GM21717 (cell line): ENCODE results near the gene ETV3L.
A peak's percentile ranks its signal among the peaks of the same experiment; 100 is the strongest.
"Not testable (repeated sequence)": the region's sequence is repeated elsewhere in the genome, so short reads cannot be mapped to it uniquely, and the experiment has no call there.

Experiments
- ATAC-seq: cut with Tn5 transposase; IDR thresholded peaks from one replicate; pipeline ENCODE4 v1.9.1; 2021; ENCODE audit warnings: mild to moderate bottlenecking, moderate library complexity; ENCODE audit not compliant: unreplicated experiment

ETV3L gene

DNA sequence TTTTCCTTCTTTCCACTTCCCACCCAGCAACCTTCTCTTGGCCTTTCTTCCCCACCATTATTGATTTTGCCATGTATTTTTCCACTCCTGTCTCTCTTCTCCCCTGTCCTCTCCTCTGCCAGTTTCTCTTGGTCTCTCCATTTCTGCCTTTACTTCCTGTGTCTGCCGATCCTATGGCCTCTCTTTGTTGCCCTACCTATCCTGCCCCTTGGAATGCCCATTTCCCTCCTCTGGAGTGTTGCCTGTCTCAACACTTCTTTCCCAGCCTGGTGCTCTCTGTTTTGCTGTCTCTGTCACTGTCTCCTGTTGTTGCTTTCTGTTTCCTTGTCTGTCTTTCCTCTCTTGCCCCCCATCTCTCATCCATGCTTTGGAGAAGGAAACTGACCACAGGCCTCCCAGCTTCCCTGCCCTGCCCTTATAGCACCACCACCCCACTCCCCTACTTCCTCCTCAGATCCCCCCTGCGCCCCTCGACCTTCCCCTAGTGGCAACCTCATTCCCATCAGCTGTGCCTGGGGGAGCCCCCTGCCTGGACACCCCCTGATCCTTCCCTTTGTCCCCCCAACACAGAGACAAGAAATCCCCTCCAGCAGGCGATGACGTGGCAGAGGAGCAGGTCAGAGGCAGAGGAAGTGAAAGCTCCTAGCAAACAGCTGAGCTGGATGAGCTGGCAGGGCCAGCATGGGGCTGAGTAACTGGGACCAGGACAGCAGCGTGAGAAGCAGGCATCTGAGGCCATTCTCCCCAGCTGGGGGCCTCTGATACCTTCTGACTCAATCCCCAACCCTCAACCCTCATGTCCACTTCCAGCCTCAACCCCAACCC, 6.6 kb upstream of the ETV3L start:
- peak; percentile 85 for ATAC-seq

DNA sequence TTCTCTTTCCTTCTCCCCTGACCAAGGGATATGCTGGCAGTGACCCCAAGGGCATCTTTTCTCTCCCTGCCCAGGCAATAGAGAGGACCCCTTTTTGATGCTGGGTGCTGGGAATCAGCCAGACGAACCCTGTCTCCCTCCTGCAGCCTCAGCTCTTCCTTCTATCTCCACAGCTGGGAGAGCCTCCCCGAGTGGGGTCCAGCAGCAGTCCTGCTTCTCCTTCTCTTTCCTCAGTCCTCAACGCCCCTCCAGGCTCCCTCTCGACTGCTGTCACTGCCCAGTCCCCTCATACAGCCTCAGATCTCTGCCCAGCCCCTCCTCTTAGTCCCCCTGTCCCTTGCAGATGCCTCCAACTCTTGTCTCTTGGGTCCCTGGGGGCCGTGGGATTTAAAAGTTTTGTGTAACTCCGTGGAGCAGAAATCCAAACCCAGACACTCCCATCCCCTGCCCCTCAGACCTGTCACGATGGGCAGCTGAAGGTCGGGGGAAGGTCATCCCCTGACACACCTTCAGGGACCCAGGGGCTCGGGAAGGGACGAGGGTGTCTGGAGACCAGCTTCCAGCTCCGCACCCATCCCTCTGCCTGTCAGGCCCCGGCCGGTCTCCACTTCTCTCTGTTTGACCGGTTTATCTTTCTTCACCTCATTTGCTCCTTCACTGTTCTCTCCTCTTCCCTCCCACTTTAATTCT, 5.8 kb upstream of the ETV3L start:
- no peak for ATAC-seq

DNA sequence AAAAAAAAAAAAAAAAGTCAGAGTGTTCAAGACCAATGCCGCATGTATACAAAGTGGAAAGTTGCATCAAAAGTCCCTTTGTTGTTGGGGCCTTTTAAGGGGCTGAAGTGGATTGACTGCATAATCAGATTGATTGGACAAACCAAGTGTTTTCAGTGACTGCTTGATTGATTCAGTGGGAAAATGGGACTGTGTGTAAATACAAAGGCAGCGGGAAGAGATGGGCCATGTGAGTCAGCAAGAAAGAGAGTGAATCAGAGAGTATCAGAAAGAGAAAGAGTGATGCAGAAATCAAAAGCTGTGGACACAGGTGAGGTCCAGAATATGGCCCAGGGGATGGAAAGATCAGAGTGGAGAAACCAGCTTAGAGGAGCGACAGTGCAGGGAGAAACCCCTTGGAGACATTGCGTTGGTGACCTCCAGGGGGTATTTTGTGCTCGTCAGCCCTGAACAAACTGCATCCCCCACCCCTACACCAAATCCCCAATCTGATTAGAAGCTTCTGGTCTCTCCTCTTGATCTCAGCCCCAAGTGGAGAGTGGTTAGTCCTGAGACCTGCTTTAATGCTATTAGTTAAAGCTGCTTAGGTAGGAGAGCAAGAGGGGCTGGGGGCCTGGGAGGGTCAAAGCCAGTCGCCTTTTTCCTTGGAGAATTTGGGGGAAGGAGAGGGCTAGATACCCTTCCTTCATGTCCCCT, 5.1 kb upstream of the ETV3L start:
- no peak for ATAC-seq

DNA sequence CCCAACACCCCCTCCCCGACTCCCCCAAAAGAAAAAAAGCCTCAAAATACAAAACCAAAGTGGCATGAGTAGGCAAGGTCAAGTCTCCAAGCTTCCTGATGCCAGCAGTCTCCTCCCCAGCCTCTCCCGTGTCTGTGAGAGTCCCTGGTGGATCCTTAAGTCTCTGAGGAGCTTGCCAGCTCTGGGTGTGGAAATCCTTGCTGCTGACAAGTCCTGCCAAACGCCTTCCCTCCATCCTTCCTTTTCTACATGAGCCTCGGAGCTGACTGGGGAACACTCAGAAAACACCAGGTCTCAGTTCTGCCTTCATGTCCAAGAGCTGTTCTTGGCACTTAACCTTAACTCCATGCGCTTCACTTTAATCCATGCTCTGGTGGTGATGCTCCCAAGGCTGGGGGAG, 3.7 kb upstream of the ETV3L start:
- ATAC-seq: no peak

DNA sequence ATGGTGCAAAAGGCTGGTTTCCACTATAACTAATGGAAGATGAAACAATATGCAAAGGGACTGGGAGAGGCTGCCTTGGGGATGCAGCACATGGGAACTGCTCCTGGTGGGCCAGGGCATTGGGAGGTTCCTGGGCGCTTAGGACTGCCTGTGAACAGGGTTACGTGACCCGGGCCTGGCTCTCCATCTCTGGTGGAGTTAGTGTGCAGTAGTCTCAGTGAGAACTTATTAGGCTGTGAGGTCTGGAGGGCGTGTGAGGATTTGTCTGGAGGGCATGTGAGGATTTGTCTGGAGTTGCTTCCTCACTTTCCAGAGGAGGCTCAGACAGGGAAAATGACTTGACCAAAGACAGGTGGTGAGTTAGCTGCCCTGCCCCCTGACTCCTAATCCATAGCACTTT, 1.5 kb upstream of the ETV3L start:
- ATAC-seq: no peak

DNA sequence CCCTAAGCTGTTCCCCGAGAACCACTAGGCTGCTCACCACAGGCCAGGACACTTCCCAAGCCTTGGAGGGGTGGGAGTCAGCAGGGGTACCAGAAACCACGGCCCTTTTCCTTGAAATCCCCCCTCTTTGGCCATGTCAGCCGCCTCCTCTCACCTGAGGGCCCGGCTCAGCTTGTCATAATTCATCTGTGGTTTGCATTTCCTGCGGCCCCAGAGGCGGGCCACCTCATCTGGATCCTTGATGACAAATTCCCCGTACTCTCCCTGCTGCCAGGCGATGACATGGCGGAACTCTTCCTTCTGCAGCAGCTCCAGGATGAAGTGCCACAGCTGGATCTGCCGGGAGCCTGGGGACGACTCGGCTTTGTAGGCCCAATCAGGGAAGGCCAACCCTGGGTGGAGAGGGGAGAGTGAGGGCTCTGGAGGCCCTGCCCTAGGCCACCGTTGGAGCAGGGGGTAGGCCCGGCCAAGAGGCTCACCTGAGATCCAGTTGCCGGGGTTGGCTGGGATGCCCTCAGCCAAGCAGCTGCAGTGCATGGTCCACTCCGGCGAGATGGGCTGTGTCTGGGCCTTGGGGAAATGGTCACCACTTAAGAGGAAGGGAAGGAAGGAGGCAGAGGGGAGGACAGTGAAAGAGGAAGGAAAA, 498 bp downstream of the ETV3L start:
- ATAC-seq: not testable (repeated sequence)

DNA sequence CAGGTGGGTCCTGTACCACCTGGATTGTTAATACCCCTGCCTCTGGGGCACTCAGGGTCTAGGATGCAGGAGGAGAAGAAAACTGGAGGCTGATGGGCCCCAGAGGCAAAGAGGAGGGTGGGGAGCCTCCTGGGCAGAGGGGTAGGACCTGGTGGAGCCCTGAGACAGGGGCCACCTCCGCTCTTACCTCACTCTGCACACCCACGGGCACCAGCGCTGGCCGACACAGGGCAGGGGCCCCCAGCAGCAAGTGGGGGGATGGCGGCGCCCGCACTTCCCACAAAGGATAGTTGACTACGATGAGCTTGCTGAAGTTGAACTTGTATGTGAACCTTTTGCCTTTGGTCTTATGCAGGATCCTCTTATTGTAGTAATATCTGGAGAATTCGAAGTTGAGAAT, 1.1 kb downstream of the ETV3L start:
- ATAC-seq: no peak

DNA sequence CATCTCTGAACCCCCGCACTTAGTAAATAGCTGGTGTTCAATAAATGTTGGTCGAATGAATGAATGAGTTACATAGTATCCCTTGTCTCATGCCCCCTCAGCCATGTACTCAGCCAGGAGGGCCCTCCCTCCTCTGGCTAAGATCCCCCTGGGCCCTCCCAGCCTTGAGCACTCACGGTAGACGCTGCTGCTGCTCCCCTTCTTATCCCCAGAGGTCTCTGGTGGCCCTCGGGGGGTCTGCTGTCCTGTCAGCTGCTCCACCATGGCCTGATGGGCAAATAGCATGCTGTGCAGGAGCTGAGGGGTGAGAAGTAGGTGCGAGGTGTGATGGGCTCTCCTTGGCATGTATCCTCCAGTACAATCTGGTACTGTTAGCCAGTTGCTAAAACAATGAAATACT, 1.9 kb downstream of the ETV3L start:
- ATAC-seq: no peak

DNA sequence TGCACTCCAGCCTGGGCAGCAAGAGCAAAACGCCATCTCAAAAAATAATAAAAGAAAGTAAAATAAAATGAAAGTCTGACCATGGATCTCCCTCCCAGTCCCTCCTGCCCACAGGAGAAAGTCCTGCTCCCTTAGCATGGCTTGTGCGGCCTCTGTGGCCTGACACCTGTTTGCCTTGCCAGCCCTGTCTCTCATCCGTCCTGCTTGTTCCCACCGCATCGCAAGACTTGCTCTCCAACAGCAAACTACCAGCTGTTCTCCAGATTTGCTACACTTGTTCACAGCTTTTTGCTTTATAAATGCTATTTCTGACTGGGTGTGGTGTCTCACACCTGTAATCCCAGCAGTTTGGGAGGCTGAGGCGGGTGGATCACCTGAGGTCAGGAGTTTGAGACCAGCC, 2.7 kb downstream of the ETV3L start:
- no peak for ATAC-seq

DNA sequence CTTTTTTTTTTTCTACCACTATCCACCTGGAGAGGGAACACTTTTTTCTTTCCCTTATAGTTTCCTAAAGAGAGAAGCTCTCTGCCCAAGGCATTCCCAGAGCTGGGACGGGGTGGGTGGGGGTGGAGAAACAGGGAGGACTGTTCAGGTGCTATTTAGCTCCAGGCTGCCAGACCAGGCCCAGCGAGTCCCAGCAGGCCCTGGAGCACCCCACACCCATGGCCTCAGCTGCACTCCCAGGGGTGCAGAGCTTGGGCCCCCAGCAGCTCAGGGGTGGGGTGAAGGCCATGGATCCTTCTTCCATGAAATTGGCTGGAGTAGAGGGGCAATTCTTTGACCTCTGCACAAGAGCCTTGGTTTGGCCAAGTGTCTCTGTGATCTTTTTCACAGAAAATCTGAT, 4.1 kb downstream of the ETV3L start:
- ATAC-seq: no peak

DNA sequence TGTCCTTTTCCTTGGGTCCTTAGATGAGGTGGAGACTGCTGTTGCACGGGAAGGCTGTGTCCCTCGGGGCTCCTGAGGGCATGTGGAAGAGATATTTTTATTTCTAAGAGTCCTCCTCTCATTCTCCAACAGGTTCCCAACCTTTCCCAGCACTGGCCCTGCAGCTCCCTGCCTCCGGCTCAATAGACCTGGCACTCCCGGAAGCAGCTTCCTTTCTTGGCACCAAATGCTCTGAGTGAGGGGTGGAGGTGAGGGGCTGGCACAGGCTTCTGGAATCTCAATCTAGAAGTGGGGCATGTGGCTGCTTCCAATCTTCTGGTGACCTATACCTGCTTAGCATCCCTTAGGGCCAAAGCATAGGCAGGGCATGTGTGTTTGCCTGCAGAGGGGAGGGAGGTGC, 4.5 kb downstream of the ETV3L start:
- ATAC-seq: no peak

DNA sequence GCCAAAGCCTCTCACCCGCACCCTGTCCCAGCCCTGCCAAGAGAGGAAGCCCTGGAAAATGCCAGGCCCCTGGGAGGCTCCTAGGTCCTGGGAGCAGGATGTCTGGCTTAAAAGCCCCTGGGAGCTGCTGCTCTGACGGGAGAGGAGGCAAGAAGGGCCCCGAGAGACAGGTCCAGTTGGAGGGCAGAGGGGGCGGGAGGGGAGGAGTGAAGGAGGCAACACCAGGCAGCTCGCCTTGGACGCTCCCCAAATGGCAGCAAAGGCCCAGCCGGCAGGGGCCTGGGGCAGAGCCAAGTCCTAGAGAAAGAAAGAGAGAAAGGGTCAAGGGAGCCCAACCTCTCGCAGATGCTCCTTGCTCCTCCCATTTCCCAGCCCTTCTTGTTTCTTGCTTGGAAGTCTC, 6.8 kb downstream of the ETV3L start:
- ATAC-seq: no peak

DNA sequence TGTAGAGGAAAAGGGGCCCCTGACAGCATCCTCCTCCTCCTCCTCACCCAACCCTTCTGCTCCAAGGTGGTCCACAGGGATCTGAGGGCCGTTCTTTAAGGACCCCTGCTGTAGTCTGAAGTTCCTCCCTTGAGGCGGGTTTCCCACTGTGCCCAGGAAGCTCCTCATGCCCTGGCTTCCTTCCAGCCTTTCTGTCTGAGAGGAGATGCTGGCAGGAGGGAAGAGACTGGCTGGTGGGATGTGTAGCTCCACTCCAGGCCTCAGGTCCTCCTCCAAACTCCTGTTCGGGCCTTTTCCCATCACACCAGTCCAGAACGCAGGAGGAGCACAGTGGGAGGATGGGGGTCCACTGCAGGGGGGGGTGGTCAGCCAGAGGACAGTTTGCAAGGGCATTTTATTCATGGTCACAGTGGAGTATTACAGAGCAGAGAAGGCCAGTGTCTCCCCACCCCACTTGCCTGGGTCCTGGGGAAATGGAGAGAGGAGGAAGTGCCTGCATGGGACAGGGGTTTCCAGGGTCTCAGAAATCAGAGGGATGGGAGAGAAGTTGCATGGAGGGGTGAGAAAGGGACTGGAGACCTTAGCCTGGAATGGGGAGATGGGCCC, 7.8 kb downstream of the ETV3L start:
- no peak for ATAC-seq

DNA sequence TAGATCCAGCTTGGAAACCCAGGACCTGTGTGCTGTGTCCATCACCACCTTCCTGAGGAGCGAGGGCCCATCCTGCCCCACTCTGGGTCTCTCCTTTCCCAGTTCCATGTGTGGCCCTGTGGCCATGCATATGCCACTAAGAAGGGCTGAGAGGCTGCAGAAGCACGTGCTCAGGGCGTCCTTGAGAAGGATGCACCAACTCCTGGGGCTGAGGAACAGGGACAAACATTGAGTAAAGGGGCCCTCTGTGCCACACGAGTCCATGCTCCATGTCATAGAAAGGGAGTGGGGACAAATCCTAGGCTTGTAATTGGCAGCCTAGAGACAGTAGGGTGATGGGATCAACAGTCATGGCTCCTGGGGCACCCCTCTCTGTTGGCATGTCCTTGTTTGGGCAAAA, 8.4 kb downstream of the ETV3L start:
- ATAC-seq: no peak

DNA sequence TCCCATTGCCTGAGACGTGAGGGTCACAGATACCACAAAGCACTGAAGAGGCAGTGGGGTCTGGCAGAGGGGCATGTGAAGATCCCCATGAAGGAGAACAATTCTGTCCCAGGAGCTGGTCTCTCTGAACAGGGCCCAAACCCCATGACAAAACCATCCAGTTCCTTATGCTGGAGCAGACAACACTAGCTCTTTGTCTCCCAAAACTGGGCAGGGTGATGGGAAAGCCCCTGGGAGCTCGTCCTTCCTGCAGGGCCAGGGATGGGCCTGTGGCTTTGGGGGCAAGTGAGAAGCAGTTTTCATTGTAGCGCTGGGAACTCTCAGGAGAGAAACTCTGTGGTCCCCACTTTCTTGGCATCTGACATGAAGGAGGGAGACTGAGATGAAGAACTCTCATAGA, 8.8 kb downstream of the ETV3L start:
- ATAC-seq: no peak

DNA sequence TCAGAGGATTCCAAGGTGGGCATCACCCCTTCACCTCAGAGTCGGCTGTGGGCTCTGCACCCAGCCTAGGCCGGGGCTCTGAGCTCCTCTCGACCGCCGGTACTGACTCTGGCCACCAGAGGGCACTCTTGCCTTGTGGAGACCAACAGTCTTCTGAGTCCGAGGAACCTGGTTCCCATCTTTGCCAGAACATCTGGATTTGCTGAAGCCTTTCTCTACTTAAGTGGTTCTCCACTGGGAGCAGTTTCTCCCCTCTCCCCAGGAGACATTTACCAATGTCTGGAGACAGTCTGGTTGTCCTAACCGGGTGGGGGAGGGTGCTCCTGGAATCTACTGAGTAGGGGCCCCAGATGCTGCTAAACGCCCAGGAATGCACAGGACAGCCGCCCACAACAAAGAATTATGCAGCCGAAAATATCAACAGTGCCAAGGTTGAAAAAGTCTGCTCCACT, 9.4 kb downstream of the ETV3L start:
- ATAC-seq: no peak

DNA sequence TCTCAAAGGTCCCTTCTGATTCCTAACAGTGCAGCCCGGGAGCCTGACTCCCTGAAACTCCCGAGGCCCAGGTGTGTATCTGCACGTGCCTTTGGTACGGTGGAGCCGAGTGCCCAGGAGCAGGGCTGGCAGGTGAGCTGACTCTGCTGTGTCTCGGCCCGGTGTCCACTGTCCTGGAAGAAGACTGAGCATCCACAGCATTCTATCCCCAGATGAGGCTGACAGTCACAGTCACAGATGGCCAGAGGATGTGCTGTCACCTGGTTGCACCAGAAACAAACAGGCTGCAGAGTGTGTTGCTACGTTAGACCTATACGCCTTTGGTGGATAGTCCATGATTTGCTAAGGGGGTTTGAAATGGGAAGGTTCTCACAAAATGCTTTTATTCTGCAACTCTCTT, 9.8 kb downstream of the ETV3L start:
- ATAC-seq: no peak

DNA sequence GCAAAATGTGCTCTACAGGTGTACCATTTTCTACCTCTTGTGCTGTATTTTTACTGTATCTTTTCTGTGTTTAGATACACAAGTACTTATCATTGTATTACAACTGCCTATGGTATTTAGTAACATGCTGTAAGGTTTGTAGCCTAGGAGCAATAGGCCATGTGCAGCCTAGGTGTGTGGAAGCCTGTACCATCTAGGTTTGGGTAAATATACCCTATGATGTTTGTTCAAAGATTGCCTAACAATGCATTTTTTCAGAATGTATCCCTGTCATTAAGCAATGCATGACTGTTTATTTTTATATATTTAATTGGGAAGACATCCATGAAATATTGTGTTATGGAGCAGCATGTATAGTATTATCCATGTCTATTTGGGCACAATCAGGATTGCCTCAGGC, 11.0 kb downstream of the ETV3L start:
- no peak for ATAC-seq

DNA sequence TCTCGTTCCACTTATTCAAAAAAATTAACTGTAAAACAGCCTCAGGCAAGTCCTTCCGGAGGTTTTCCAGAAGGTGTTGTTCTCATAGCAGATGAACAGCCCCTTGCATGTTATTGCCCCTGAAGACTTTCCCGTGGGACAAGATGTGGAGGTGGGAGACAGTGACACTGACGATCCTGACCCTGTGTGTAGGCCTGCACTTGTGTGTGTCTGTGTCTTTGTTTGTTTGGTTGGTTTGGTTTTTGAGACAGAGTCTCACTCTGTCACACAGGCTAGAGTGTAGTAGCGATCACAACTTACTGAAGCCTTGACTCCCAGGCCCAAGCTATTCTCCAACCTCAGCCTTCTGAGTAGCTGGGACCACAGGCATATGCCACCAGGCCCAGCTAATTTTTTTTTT, 12.6 kb downstream of the ETV3L start:
- ATAC-seq: no peak

DNA sequence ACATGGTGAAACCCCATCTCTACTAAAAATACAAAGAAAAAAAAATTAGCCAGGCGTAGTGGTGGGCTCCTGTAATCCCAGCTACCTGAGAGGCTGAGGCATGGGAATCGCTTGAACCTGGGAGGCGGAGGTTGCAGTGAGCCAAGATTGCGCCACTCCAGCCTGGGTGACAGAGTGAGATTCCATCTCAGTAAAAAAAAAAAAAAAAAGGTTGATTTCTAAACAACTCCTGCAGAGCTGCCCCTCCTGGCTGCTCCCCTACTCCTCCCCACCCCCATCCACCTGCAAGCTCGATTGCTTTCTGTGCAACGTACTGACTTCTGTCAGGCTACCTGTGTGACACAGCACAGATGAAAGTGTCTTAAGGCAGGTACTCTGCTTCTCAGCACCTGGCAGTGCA, 13.3 kb downstream of the ETV3L start:
- no peak for ATAC-seq

DNA sequence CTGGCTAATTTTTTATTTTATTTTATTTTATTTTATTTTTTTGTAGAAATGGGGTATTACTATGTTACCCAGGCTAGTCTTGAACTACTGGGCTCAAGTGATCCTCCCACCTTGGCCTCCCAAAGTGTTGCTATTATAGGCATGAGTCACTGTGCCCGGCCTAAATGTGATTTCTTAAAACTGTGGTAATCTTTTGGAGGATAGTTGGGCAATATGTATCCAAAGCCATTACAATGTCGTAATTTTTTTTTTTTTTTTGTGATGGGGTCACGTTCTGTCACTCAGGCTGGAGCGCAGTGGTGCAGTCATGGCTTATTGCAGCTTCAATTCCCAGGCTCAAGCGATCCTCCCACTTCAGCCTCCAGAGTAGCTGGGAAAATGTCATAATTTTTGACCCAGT, 14.2 kb downstream of the ETV3L start:
- no peak for ATAC-seq
